Measurements from ENCODE around the gene PLA2G4A.
"Not testable (repeated sequence)": the region's sequence is repeated elsewhere in the genome, so short reads cannot be mapped to it uniquely, and the experiment has no call there.

Gene PLA2G4A

DNA sequence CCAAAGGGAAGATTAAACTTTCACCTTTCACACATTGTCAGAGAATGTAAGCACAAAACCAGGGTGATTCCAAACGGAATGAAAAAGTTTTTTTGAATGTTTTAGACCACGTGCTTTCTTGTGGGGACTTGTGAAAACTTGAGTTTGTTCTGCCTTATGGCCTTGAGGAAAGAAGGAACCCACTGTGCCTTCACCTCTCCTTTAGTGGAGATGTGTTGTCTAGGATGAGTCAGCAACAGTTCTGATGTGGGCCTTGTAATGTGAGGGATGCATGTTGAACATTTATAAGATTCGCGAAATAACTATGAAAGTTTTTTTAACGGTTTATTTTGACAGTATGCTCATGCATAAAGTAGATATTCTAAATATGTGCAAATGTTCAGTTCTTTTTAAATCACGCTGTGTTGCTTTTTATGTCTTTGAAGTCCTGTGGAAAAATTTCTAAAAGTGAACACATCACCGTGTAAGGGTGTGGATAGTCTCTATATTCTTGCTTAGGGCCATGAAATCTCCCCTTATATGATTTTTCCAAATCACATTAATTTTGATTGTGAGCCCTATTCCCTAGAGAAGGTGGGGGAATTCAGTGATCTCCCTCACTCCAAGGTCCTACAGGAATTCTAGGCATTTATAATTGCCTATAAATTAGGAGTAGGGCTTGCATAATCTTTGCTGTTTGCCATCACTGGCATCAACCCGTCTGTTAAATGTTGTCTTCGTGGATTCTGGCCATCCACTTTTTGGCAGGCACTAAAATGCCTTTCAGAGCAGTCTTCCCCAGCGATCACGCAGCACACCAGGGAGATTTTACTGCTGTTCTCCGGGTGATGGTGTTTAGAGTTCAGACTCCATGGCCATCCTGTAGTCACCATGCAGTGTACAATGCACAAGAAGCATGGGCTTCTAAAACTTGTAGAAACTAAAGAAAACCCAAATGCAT is 47.4 kb downstream of the PLA2G4A start:
- DNase-seq: no peak

DNA sequence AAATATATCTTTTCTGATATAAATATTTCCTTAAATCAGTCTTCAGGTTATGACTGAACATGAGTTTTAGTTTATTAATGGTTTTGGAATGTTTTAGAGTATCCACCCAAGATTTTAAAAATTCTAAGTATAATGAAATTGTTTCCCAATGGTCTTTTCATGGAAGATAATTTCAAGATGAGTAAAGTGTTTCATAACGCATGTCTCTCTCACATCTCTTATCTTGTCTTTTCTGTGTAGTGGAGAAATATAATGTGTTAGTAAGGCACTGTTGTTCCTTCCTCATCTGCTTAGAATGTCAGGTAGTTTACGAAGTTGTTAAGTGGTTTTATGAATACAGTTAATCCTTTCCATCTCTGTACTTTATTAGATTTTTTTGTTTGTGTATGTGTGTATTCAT is 49.6 kb downstream of the PLA2G4A start:
- no peak for DNase-seq

DNA sequence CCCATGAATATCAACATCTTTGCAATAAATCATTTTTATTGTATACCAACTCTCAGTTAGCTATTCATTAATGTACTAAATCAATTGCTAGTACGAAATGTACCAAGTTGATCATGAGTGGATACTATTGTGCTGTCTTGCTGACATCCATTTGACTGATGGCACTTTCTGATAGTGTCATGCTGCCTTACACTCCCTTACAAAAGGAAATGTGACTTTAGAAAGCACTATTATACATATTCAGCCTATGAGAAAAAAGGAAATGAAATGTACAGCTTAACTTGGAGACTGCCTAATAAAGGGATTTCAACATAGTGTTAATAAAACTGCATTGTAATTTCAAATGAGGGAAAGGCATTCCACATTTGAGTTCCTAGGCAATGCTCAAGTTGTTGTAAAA is 52.2 kb downstream of the PLA2G4A start:
- no peak for DNase-seq

DNA sequence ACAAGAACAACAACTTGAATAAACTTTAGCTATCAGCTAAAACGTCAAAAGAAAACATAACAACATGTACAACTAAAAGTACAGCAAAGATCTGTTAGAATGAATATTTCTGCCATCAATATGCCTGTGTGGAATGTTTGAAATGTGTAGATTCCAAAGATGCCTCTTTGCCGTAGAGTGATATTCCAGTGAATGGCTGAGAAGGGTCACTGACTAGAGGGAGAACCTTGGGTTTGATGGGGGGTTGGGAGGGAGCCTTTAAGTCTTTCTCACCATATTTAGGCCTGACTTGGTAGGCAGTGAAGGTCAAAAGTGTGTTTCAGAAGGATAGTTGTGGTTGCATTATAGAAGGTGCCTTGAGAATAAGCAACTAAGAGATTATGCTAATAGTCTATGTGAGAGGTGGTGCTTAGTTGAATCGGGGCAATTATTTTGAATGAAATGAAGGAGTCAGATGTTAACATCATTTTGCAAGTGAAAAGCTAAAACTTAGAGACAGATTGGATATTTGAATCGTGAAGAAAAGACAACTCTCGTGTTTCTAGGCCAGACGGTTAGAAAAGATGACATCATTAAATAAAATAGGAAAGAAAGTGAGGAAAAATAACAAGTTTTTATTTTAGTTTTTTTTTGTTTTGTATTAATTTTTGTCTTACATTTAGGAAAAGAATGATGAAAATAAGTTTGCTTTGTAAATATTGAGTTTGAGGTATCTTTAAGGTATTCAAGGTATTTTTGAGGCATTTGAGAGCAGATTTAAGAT is 53.8 kb downstream of the PLA2G4A start:
- DNase-seq: no peak

DNA sequence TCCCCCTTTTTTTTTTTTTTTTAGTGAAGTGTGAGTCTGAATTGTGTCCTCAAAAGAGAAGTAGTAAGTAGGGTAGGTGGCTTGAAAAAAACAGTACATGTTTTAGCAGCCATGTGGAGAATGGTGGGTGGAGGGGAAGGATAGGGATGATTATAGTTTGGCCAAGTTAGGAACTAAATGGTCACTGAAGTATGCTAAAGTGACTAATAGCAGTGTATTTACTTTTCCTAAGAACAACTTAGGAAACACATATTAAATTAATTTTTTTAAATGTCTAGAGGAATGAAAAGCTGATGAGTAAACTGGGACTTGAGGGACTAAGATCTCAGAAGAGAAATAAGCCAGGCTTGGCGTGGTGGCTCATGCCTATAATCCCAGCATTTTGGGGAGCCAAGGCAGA is 55.5 kb downstream of the PLA2G4A start:
- DNase-seq: no peak

DNA sequence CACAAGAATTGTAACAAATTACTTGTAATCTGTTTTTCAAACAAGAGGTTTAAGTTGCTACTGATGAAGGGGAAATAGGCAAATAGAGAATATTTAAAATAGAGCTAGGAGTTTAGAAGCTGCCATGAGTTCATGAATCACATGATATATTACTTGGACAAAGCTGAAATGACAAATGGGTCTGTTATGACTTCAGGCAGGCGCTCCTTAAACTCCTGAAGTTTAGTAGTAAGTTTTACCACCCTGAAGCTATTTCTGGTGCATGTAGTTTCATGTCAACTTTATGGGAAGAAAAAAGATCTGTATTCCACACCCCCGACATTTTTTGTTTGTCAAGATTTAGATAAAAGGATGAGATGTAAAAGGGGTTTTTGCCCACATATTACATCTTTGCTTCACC is 58.5 kb downstream of the PLA2G4A start:
- no peak for DNase-seq

DNA sequence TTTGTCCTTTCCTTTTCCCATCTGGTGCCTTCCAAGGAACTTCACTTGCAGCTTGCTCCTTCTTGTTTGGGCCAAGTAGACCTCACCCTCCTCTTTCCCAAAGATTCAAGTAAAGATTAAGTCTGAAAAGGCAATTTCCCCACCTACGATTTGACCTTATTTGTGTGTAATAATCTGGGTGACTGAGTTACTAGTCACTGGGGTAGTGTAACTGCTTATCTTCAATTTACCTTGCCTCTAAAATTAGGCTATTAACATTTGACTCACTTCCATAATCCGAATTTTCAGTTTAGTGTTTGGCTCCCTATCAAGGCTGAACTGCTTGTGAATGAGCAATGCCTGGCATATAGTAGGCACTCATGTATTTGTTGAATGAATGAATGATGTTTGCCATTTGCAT is 59.6 kb downstream of the PLA2G4A start:
- DNase-seq: no peak

DNA sequence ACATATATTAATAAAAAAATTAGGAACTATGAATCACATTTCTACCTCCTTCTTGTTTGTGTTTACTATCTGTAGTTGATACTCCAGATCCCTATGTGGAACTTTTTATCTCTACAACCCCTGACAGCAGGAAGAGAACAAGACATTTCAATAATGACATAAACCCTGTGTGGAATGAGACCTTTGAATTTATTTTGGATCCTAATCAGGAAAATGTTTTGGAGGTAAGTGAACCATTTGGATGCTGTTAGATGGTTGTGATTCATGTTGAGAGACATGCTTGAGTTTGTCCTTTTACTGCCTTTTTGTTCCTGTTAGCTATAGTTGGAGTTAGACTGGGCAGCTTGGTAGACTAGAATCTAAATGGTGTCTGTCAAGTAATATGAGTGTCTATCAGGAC is 64.2 kb downstream of the PLA2G4A start:
- DNase-seq: no peak

DNA sequence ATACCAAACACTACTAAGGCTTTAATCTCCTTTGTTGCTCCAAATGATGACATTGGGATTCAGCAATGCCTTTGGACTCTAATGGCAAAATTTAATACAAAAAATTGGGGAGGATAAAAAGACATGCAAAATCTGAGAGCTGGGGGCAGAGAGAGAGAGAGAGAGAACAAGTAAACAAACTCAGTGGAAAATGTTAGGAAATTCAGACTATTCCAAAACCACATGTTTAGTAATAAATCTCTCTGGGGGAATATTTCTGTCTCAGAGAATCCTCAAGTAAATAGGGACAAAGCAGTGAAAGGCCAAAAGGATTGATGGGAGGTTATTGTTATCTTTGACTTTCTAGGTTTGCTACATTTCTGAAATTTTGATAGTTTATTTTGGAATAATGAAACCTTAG is 65.7 kb downstream of the PLA2G4A start:
- DNase-seq: no peak

DNA sequence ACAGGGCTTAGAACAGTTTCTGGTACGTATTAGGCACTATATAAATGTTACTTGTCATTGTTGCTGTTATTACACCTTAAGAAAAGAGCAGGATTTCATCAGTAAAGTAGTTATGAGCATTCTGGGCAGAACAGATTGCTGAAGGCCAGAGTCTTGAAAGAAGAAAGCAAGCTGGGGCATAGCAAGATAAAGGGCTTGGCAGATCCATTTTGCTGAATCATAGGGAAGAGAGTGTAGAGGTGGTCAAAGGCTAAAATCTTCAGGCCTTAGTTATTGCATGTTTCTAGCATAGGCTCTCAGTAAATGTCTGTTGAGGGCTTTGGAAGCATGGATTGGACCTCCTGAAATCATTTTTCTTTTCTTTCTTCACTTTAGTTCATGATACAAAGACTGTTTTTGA is 67.5 kb downstream of the PLA2G4A start:
- no peak for DNase-seq

DNA sequence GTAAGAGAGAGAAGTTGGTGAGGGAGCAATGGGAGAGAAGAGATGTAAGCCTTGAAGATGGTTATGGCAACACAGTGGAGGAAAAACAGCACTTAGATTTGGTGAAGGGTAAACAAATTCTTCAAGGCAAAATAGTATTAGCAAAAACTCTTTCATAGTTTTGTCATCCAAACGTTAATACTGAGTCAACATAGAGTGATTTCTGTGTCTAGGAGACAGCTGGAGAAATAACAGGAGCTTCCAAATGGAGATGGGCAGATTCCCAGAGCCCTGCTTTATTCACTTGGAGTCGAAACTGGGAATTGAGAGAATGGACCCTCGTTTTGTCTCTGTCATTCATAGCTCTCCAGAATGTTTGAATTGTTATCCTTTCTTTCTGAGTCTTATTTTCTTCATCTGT is 68.3 kb downstream of the PLA2G4A start:
- no peak for DNase-seq

DNA sequence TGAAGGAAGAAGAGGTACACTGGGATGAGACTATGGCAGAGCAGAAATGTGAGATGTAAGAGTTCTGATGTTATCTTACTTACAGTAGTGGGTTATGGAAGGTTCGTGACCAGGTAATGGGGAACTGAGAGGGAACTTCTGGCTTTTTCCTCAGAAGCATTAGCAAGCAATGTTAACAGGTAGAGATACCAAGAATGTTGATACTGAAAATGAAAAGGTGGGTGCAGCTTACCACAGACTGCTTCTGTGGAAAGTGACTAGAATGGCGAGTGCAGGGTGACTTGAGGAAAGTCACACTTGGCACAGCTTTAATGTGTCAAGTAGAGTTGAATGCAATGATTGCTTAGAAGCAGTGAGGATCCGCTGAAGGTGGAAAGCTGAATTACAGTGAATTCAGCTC is 70.8 kb downstream of the PLA2G4A start:
- DNase-seq: no peak

DNA sequence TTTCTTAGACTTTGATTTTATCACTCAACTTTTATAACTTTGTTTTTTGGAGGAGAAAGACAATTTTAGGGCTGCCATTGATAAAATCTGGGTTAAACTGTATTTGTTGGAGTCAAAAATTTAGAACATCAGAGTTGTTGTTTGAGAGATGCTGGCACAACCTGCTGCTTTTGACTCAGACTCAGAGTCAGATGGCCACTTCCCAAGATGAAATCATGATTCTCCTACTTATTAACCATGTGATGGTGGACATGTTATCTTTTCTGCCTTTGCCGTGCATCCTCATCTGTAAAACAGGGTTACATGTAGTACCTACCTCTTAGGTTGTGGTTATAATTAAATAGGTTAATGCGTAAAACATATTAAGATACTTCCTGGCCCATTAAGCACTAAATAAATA is 71.2 kb downstream of the PLA2G4A start:
- no peak for DNase-seq

DNA sequence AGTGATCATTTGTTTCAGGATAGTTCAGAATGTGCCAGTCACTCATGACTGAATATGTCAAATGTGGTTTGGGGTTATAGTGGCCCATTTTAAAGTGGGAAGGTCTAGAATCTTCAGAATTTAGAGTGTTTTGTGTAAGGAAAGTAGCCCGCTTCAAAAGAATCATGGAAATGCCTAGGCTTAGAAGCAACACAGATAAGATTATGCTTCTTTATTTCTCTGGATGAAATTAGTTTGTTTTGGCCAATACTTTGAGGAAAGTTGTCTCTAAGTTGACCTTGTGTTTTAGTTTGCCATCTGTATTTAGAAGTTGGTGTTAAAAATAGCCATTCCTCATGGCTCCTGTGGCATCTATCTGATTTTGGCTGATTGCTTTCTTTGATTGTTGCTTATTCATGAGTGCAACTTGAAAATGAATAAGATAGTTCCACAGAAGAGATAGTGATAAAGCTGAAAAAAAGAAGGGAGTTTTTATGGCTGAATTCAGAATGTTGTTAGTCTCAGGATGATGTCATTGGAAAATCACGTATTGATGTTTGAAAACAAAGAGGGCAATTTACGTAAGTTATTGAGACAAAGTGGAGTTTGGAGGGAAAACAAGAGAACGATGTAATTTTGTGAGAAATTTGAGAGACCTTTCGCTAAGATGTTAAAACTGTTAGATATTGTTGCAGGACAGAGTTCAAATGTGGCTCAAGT is 71.9 kb downstream of the PLA2G4A start:
- no peak for DNase-seq

DNA sequence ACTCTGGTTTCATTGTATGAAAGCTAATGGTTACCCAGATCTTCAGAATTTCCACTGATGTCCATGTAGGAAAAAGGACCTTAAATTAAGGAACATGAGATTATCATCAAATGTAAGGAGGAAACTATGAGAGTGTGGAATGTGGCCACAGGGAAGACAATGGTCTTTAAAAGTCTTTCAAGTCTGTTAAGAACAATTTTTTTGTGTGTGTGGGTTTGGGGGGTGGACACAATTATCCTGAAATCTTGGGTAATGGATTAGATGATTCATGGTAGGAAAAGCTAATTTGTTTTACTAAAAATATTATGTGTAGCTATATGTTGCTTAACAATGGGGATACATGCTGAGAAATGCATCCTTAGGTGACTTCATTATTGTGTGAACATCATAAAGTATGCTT is 72.9 kb downstream of the PLA2G4A start:
- DNase-seq: no peak

DNA sequence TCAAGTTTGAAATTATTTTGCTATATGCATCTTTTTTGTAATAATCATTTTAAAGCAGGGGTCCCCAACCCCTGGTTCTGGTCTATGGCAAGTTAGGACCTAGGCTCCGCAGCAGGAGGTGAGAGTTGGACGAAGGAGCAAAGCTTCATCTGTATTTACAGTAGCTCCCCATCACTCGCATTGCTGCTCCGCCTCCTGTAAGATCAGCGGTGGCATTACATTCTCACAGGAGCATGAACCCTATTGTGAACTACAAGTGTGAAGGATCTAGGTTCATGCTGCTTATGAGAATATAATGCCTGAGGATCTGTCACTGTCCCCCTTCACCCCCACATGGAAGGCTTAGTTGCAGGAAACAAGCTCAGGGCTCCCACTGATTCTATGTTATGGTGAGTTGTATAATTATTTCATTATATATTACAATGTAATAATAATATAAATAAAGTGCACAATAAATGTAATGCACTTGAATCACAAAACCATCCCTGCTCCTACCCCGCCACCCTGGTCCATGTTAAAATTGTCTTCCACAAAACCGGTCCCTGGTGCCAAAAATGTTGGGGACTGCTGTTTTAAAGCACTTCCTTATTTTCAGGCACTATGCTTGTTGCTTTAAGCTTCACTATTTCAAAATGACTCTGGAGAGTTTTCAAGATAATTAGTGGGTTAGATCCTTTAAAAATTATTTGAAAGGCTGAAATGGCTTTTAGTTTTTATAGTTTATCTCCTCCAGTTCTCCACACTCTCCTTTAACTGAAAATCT is 74.8 kb downstream of the PLA2G4A start:
- DNase-seq: no peak

DNA sequence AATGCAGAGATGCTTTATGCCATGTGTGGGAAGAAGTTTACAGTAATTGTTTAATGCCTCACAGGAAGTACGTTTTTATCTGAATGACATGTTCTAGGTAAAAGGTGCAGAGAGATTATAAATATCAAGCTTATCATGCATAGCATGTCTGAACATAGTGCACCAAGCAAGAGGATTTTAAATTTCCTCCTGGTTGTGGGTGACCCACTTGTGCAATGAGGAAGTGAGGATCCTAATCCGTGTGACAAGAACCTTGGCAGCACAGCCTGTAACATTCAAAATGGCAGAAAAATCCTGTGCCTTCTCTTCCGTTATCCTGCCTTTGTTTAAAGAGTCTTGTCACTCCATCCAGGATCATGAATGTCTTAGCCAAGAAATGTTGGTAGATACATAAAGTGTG is 75.6 kb downstream of the PLA2G4A start:
- DNase-seq: no peak

DNA sequence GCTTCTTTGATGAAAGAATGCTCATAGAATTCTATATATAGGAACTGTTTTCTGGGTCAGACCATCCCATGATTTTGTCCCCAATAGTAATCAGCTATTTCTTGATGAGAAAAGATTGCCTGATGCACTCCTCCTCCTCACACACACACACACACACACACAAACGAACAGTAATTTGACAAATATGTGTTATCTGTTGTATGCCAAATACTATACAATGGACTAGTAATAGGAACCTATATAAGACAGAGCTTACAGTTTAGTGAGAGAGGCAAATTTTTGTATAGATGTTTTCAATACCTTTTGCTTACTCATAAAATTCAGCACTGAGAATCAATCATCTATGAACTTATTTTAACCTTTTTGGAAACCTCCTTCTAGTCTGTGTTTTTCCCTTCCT is 76.8 kb downstream of the PLA2G4A start:
- no peak for DNase-seq

DNA sequence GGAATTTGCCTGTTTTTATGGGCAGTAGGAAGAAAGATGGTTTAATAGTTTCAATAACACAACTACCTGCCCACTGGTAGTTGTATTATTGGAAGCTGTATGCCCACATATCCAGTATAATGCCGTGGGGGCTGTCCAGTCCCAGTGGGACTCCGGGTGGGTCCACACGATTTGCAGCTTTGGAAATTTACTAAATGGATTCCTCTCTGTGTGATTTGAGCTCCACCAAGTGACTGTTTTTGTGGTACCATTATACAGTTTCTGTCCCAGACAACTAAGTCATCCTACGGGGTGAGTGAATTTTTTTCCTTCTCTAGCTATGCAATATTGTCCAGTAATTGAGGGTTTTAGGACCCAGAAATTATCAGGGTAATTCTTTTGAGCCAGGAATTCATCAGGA is 86.8 kb downstream of the PLA2G4A start:
- DNase-seq: no peak

DNA sequence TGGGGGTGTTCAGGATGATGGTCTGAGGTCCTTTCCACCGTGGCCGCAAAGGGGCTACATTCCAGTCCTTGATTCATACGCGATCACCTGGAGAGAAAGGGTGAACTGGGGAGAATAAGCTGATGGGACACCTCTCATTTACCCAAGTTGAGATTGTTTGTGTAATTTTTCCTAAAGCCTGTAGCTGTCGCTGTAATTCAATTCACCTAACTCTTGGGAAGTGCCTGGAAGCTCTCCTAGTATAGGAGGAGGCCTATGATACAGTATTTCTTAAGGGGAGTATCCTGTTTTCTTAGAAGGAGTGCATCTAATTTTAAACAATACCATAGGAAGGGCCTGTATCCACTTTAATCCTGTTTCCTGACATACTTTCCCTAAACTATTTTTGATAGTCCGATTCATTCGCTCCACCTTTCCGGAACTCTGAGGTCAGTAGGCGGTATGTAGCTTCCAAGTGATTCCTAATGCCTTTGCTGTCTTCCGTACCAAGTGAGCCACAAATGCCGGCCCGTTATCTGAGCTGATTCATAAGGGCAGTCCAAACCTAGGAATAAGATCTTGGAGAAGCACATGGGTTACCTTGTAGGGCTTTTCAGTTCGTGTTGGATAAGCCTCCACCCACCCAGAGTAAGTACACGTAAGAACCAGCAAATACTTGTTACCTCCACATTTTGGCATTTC is 88.5 kb downstream of the PLA2G4A start:
- DNase-seq: not testable (repeated sequence)

DNA sequence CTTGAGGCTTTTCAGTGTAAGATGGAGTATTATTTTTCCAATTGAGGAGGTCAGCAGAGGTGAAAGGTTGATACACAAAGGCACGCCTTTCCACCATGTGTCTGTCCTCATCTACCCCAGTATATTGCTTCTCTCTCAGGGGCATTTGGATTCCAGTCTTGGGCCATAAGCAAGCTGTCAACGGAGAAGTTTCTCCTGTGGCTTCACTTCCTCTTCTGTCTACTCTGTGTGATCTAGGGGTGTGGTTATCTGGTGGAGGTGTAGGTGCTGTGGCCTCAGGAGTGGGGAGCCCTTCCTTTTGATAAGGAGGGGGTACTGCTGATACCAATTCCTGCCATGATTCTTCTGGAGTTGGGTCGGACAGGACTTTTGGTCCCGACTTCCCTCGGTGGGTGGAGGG is 92.6 kb downstream of the PLA2G4A start:
- DNase-seq: not testable (repeated sequence)

DNA sequence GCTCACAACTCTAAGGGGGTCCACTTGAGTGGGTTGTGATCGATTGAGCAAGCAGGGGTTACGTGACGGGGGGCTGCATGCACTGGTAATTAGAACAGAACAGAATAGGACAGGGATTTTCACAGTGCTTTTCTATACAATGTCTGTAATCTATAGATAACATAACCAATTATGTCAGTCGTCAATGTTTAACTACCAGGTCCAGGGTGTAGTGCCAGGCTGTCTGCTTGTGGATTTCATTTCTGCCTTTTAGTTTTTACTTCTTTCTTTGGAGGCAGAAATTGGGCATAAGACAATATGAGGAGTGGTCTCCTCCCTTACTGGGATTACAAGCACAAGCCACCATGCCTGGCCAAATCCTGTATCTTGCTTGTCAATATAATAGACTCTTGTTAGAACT is 94.1 kb downstream of the PLA2G4A start:
- DNase-seq: not testable (repeated sequence)
